Psoas muscle (tissue), 8 donors: ENCODE results near the gene TCFL5. TPM values are rescaled to one million over a fixed set of nuclear protein-coding genes. Genes with fewer than 3 reads are reported as not detected.

ENCODE experiments used
- ATAC-seq, 4 donors: fragments of 200-7000 bp; cut with Tn5 transposase; one replicate each; pipeline ENCODE4 v1.9.1; 2020; ENCODE audit warnings: moderate library complexity in 3 of 4, mild to moderate bottlenecking in 2 of 4
- DNase-seq, 2 donors: peaks; one replicate each; pipeline ENCODE4 v3.0.0-alpha.2; 2020
- H3K27ac ChIP-seq: fragments of 200-600 bp; one replicate; pipeline ENCODE4 v1.8.0; 2022
- H3K27me3 ChIP-seq, 3 donors: fragments of 200-600 bp in 1 of 3; one replicate each; pipeline versions ENCODE4 v1.6.1 to v1.8.0; 2013 to 2022; ENCODE audit warnings: low read length in 2 of 3, mild to moderate bottlenecking in 2 of 3, moderate library complexity in 1 of 3; ENCODE audit not compliant: insufficient read depth in 3 of 3
- H3K36me3 ChIP-seq, 2 donors: fragments of 200-600 bp in 1 of 2; one replicate each; pipeline versions ENCODE4 v1.6.1 to v1.8.0; 2013 to 2022; ENCODE audit warnings: low read depth in 1 of 2, mild to moderate bottlenecking in 1 of 2, moderate library complexity in 1 of 2; ENCODE audit not compliant: insufficient read depth in 1 of 2
- H3K4me1 ChIP-seq: fragments of 200-600 bp; one replicate; pipeline ENCODE4 v1.8.0; 2022
- H3K4me3 ChIP-seq: fragments of 200-600 bp; one replicate; pipeline ENCODE4 v1.8.0; 2022; ENCODE audit warnings: mild to moderate bottlenecking
- H3K9me3 ChIP-seq: fragments of 200-600 bp; one replicate; pipeline ENCODE4 v1.8.0; 2022
- CTCF ChIP-seq: fragments of 200-600 bp; IDR thresholded peaks from one replicate; pipeline ENCODE4 v1.8.0; 2022; ENCODE audit warnings: antibody characterized with exemption
- WGBS, 3 donors: extraction: QIAGEN DNeasy Blood & Tissue Kit; methylation state at CpG; one replicate each; pipeline versions ENCODE4 v1.1.6 to v1.1.7; 2013; 5-methylcytosine and 5-hydroxymethylcytosine counted together
- intact Hi-C, 2 donors: fragments of 100-400 bp; cut with DNase I; formaldehyde crosslinking; loops; one replicate each; pipeline versions ENCODE4 v1.11.0 to v1.14.2; 2022
- polyA plus RNA-seq, 3 donors: library from polyadenylated mRNA; stranded (reverse); fragments of 200-250 nt; gene quantifications; one replicate each; pipeline ENCODE4 v1.2.3, GENCODE V29; 2013
- total RNA-seq, 4 donors: library from RNA; stranded (reverse); fragmentation: NEBNext Ultra II Directional in 2 of 4; extraction: Animal tissue kit (Norgen Biotek cat#: 25700) in 2 of 4; gene quantifications; one replicate each; pipeline versions ENCODE4 v1.2.1 to v1.2.4, GENCODE V29; 2021 to 2023
- donor health status: healthy with polysubstance abuse.
- donor health status: DM: no; HTN: no; CAD: no; lungs with moderate emphysema.
- donor health status: Bipolar disorder and iron deficiency.
- donor health status: healthy.
- donor health status: DM: yes; HTN: yes; CAD: no.
- donor health status: DM: no; HTN: no; CAD: no.
- donor health status: DM: no; HTN: no; CAD: no.
- donor health status: DM: yes; HTN: yes; CAD: no.

The TCFL5 gene
- total and polyA plus RNA-seq, 7 donors: 2.3 to 5.2 (median 3.9) TPM

- no peak for DNase-seq
- no peak for ATAC-seq
- Histone ChIP-seq H3K4me3 (no peak overlapping the region), H3K4me1 (peaks cover 10% of the 10 kb centered on the region), H3K27ac (no peak overlapping the region), H3K9me3 (no peaks in the 10 kb centered on the region), H3K27me3 (peaks cover 0 to 4% (median 3%) of the 10 kb centered on the region in 3 donors), H3K36me3 (peaks cover 2 to 63% of the 10 kb centered on the region in 2 donors)
- no peak for TF ChIP-seq CTCF
- intact Hi-C loops: loop anchor here in 1 of 2 donors (2.0 to 10.0 kb wide), 4 partner anchors 125 to 425 kb away; partner anchors contain the start of genes GID8 and RPS21
- WGBS, 3 donors: 92 to 97% (median 93%) methylated on average over 23 to 24 of the region's 24 CpGs
These were observed 51.8 kb downstream of the TCFL5 start for GRCh38 chr20:62809530-62810428.

GRCh38 chr20:62808211-62808865, 53.3 kb downstream of the TCFL5 start:
- H3K36me3 ChIP-seq: peaks cover 2 to 59% of the 10 kb centered on the region in 2 donors
- no peaks in the 10 kb centered on the region for H3K9me3 ChIP-seq
- peaks cover 13% of the 10 kb centered on the region for H3K4me1 ChIP-seq
- no peak overlapping the region for H3K27ac ChIP-seq
- peak; percentile 92 for TF ChIP-seq CTCF
- H3K4me3 ChIP-seq: no peak overlapping the region
- intact Hi-C loops: loop anchor here in 1 of 2 donors (2.0 to 10.0 kb wide), 4 partner anchors 126 to 424 kb away; partner anchors contain the start of genes GID8 and RPS21
- no peaks in the 10 kb centered on the region for H3K27me3 ChIP-seq
- ATAC-seq (peak; percentile 61 to 77 (median 67)), DNase-seq (peak; percentile 77 to 83)
- 41 to 46% (median 46%) methylated on average over 21 of the region's 21 CpGs for WGBS, 3 donors

- Histone ChIP-seq H3K4me1 (peaks cover 17% of the 10 kb centered on the region), H3K9me3 (no peaks in the 10 kb centered on the region), H3K27me3 (no peaks in the 10 kb centered on the region), H3K27ac (no peak overlapping the region), H3K4me3 (no peak overlapping the region), H3K36me3 (peaks cover 2 to 55% of the 10 kb centered on the region in 2 donors)
- DNase-seq: no peak
- TF ChIP-seq CTCF: no peak
- intact Hi-C loops: loop anchor here (2.0 to 10.0 kb wide), 4 partner anchors 127 to 423 kb away; partner anchors contain the start of genes GID8 (in 1 of the 2) and RPS21 (in 1 of the 2)
- no peak for ATAC-seq
- WGBS, 3 donors: 86 to 93% (median 87%) methylated on average over 20 to 23 of the region's 23 CpGs
These were observed 54.0 kb downstream of the TCFL5 start for GRCh38 chr20:62807444-62808210.

GRCh38 chr20:62806383-62807050, 55.1 kb downstream of the TCFL5 start:
- WGBS, 3 donors: 63 to 75% (median 65%) methylated on average over 11 of the region's 11 CpGs
- Histone ChIP-seq H3K27me3 (no peaks in the 10 kb centered on the region), H3K9me3 (no peaks in the 10 kb centered on the region), H3K36me3 (peaks cover 2 to 44% of the 10 kb centered on the region in 2 donors), H3K4me3 (peak overlapping the region; percentile 84), H3K27ac (peak overlapping the region; percentile 68), H3K4me1 (peaks cover 26% of the 10 kb centered on the region)
- intact Hi-C loops: loop anchor here (2.0 to 10.0 kb wide), 4 partner anchors 128 to 422 kb away; partner anchors contain the start of genes GID8 (in 1 of the 2) and RPS21 (in 1 of the 2)
- no peak for TF ChIP-seq CTCF
- ATAC-seq (no peak), DNase-seq (no peak)
